ENCODE measurements around the gene PPM1B.
"Not testable (repeated sequence)": the region's sequence is repeated elsewhere in the genome, so short reads cannot be mapped to it uniquely, and the experiment has no call there.

Gene PPM1B

GRCh38 chr2:44244135-44244871 is 75.6 kb downstream of the PPM1B start:
- peak overlapping the region in 2 of 7 experiments; percentile 17 for H3K4me3 ChIP-seq

DNA sequence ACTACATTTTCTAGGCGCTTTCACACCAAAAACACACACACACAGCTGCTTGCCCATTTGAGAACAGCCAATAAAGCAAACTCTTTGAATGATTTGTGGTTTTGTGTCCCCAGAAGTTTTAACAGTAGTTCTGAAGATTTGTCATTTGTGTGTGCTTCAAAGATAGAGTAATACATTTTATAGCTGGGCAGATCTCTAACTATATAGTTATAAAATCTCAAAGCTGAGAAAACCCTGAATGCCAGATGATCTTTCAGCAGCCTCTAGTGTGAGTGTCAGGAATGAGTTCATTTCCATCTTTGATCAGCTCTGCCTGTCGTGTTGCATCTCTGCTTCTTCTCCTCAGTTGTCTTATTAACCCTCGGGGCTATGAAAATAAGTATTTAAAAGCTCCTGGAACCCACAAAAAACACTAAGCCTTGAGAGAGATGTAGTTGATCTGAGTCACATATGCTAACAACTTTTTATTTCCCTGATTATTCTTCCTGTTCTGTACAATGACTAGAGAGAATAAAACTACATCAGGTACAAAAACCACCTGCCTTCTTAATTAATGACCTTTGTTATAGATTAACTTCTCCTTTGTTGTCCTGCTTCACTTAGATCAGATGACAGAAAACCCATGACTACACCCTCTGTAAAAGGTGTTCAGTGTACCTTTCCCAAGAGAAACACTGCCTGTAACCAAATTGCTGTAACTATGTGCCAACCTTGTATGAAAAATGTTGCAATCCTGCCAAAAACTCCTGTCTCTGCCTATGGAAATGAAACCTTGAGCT is 76.6 kb downstream of the PPM1B start:
- no peak overlapping the region for H3K27ac ChIP-seq
- H3K4me3 ChIP-seq, result no peak overlapping the region

More at GRCh38 chr2:44244135-44244871, 75.6 kb downstream of the PPM1B start:
- H3K27ac ChIP-seq, result no peak overlapping the region

GRCh38 chr2:44246436-44246835 is 77.8 kb downstream of the PPM1B start:
- Histone ChIP-seq H3K27ac (no peak overlapping the region), H3K4me3 (no peak overlapping the region)

DNA sequence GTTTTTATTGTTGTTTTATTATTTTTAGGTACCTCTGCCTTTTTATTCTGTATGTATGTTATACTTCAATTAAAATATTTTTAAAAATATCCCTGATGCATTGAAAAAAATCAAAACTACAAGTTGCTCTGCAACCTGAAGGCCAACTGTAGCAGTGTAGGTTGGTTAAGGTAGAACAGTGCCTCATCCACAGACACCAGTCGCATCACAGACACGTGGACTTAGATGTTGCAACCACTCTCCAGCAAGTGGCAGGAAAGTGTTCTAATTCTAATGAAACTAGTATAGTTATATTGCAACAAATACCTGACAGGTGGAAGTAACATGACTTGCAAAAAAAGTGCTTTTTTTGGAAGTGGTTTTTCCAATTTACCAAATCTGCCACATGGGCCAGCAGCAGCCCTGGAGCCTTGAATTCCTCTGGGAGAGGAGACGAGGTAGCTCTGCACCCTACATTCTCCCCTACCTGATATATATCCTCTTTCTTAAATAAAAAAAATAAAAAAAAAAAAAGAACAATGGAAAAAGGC is 78.2 kb downstream of the PPM1B start:
- Histone ChIP-seq H3K4me3 (no peak overlapping the region), H3K27ac (no peak overlapping the region)

DNA sequence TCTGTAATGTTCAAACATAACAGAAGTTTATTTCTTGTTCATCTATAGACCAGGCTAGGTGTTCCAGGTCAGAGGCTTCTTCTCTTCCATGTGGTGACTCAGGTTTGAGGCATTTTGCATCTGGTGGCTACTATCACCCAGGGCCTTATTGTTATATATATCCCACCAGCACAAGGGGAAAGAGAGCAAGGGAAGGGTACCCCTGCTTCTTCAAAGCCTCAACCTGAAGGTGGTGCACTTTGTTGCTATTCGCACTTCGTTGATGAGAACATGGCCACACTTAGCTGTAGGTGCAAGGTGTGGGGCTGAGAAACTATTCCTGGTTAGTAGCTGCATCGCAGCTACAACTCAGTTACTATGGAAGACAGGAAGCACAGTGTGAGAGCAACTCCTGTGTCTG is 79.2 kb downstream of the PPM1B start:
- Histone ChIP-seq H3K4me3 (no peak overlapping the region), H3K27ac (no peak overlapping the region)

DNA sequence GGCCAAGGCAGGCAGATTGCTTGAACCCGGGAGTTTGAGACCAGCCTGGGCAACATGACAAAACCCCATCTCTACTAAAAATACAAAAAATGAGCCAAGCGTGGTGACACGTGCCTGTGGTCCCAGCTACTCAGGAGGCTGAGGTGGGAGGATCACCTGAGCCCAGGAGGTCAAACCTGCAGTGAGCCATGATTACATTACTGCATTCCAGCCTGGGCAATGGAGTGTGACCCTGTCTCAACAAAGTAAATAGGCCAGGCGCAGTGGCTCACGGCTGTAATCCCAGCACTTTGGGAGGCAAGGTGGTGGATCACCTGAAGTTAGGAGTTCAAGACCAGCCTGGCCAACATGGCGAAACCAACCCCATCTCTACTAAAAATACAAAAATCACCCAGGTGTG is 80.6 kb downstream of the PPM1B start:
- not testable (repeated sequence) for H3K27ac ChIP-seq, H3K4me3 ChIP-seq

DNA sequence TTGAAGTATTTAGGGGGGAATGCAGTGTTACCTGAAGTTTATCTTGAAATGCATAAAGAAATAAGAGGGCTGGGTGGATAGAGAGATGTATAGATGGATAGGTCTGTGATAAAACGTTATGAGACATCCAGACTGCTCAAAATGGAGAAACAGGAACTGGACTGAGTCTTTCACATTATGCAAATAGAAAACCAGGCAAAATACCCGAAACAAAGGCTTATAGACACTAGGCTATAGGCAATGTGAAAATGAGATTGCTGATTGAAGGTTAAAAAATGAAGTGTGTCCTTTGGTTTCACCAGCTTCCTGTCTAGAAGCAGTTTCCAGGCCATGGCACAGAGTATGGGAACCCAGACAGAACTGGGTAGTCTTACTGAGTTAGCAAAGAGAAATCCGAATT is 81.7 kb downstream of the PPM1B start:
- Histone ChIP-seq H3K27ac (no peak overlapping the region), H3K4me3 (no peak overlapping the region)

- Histone ChIP-seq H3K27ac (no peak overlapping the region), H3K4me3 (no peak overlapping the region)
Observed at GRCh38 chr2:44254023-44254422, 85.3 kb downstream of the PPM1B start.

GRCh38 chr2:44255704-44256103 is 87.0 kb downstream of the PPM1B start:
- H3K4me3 ChIP-seq, result not testable (repeated sequence)

GRCh38 chr2:44257802-44258201 is 89.1 kb downstream of the PPM1B start:
- not testable (repeated sequence) for H3K27ac ChIP-seq, H3K4me3 ChIP-seq

More at GRCh38 chr2:44255704-44256103, 87.0 kb downstream of the PPM1B start:
- not testable (repeated sequence) for H3K27ac ChIP-seq

- H3K27ac ChIP-seq, result peak overlapping the region in 3 of 21 experiments; percentile 21 to 33 (median 29)
Observed at GRCh38 chr2:44267269-44267795, 98.7 kb downstream of the PPM1B start.

DNA sequence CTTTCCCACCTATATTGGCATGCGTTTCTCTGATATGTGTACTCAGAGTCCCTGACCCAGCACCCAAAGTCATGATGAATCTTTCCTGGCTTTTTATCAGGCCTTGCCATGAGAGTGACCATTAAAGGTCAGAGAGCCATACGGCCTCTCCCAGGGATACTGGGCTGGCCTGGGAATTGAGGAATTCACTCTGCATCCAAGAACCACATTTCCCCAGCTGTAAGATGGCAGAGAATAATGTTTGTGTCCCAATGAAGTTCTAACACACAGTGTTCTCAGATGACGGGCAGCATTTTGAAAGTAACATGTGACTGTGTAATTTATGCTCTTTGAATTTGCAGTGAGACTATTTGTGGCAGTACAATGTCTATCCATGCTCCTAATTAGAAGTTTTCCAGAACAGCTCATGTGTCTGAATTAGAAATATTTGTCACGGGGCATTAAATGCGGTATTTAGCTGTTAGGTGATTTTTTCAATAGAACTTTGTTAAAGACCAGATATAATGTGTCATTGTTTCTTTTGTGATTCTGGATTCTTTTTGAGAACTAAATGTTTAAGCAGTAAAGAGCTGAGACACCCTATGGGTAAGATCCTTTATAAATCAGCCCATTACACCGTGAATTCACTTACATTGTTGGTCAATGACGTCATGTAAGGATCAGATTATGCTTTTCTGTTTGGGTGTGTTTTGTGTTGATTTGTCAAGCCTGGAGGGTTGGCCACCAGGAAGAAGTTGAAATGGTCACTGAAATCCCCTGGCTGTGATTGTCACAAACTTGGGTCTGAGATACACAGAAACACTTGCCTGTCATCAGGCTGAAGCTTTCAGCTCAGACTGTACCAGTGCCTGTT is 99.3 kb downstream of the PPM1B start:
- no peak overlapping the region for H3K4me3 ChIP-seq
- H3K27ac ChIP-seq, result peak overlapping the region in 6 of 21 experiments; percentile 9 to 41 (median 32)

More at GRCh38 chr2:44267269-44267795, 98.7 kb downstream of the PPM1B start:
- no peak overlapping the region for H3K4me3 ChIP-seq

DNA sequence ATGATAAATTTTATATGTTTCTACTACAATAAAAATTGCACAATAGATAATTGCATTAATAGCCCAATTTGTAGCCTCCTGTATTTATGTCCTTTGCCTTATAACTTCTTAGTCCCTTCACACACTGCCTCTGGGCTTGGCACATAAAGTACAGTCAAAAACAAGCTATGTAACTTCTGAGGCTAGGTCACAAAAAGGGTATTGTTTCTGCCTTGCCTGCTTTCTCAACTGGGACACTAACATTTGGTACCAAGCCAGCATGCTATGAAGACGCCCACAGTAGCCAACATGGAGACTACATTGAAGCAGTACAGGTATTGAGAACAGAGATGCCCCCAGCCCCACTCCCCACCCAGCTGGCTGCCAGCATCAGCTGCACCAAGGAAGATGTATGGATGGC is 101.2 kb downstream of the PPM1B start:
- H3K4me3 ChIP-seq, result no peak overlapping the region
- peak overlapping the region in 1 of 21 experiments; percentile 17 for H3K27ac ChIP-seq

GRCh38 chr2:44271296-44271695 is 102.6 kb downstream of the PPM1B start:
- H3K4me3 ChIP-seq, result no peak overlapping the region
- H3K27ac ChIP-seq, result no peak overlapping the region

DNA sequence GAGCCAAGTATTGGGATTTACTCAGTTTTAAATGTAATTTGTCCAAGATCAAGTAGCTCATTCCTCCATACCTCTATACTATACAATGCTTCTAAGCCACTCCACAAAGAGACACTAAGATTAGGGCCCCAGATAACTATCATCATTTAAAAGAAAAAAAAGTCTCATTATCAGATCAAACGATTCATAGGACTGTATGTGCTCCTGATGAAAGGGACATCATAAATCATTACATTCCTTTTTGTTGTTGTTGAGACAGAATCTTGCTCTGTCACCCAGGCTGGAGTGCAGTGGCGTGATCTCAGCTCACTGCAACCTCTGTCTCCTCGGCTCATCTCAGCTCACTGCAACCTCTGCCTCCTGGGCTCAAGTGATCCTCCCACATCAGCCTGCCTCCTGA is 104.4 kb downstream of the PPM1B start:
- H3K27ac ChIP-seq, result no peak overlapping the region
- no peak overlapping the region for H3K4me3 ChIP-seq

DNA sequence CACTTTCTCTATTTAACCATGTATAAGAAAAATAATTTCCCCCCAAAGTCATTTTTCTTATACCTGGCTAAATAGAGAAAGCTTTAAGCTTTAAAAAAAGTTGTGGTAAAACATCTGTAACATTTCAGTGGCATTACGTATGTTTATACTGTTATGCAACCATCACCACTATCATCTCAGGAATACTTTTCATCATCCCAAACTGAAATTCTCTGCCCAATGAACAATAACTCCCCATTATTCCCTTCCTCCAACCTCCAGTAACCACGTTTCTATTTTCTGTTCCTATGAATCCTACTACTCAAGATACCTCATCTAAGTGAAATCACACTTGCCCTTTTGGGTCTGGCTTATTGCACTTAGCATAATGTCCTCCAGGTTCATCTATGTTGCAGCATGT is 104.9 kb downstream of the PPM1B start:
- no peak overlapping the region for H3K27ac ChIP-seq
- H3K4me3 ChIP-seq, result no peak overlapping the region

DNA sequence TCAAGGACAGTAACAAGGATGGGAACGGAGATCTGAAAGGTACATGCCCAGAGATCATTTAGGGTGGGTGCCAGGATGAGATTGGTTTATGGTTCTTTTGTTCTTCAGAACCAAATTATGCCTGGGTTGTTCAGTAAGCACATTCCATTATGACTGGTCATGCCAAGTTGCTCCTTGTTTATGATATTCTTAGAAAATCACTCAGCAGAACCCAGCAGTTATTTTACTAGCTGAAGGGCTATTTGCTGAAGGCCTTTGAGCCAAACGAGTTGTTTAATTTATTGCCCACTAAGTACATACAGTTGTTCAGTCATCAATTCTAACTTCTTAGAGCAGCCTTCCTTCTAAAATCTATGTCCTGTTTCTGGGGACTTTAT is 107.2 kb downstream of the PPM1B start:
- Histone ChIP-seq H3K4me3 (no peak overlapping the region), H3K27ac (no peak overlapping the region)

GRCh38 chr2:44277541-44277940 is 108.9 kb downstream of the PPM1B start:
- Histone ChIP-seq H3K4me3 (no peak overlapping the region), H3K27ac (no peak overlapping the region)

DNA sequence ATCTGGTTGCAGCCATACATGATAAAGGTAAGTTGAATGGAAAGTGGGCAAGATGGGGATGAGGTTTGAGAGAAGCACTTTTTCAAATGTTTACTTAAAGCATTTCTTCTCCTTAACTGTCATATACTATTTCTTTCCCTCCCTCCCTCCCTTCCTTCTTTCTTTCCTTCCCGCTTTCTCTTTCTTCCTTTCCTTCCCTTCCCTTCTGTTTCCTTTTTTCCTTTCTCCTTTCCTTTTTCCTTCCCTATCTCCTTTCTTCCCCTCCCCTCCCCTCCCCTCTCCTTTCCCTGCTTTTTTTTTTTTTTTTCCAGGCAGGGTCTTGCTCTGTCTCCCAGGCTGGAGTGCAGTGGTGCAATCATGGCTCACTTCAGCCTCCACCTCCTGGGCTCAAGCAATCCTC is 112.2 kb downstream of the PPM1B start:
- H3K4me3 ChIP-seq, result no peak overlapping the region
- no peak overlapping the region for H3K27ac ChIP-seq

Data from skin epidermis (tissue), 12 donors.